HL-60/S4 treated with retinoic acid at 250 ng/mL for 4 days and 3 days (cell line): ENCODE measurements around the gene CD274.

Experiments used
- in situ Hi-C: fragments of 300-500 bp; cut with MboI; formaldehyde crosslinking; loops from 2 replicates; pipeline ENCODE4 v1.7.0; 2022; ENCODE audit warnings: low sequenced_read_pairs

CD274 gene

GRCh38 chr9:5437254-5438216, 12.8 kb upstream of the CD274 start, which contains the start of gene PLGRKT:
Gene PLGRKT (minus strand): TSS chr9:5437925. CDS start chr9:5431977, 5,948 bp downstream.
- in situ Hi-C loops, result loop anchor here (25.0 kb wide), 1 partner anchor 675 kb away; no protein-coding TSS in a partner anchor

- in situ Hi-C loops, result loop anchor here (25.0 kb wide), 1 partner anchor 676 kb away; no protein-coding TSS in a partner anchor
These were observed 11.8 kb upstream of the CD274 start for GRCh38 chr9:5438301-5439162.

- in situ Hi-C loops, result loop anchor here (10.0 to 25.0 kb wide), 2 partner anchors 154 to 678 kb away; no protein-coding TSS in a partner anchor
These were observed 9.9 kb upstream of the CD274 start for GRCh38 chr9:5440426-5440825.

GRCh38 chr9:5441043-5441442, 9.3 kb upstream of the CD274 start:
- in situ Hi-C loops, result loop anchor here (10.0 to 25.0 kb wide), 2 partner anchors 154 to 679 kb away; no protein-coding TSS in a partner anchor

GRCh38 chr9:5442400-5443011, 7.8 kb upstream of the CD274 start:
- in situ Hi-C loops, result loop anchor here (10.0 to 25.0 kb wide), 2 partner anchors 152 to 680 kb away; no protein-coding TSS in a partner anchor

- in situ Hi-C loops, result loop anchor here (10.0 to 25.0 kb wide), 2 partner anchors 151 to 682 kb away; no protein-coding TSS in a partner anchor
These were observed 6.5 kb upstream of the CD274 start for GRCh38 chr9:5443850-5444249.

GRCh38 chr9:5445096-5445495, 5.2 kb upstream of the CD274 start:
- in situ Hi-C loops, result loop anchor here (10.0 to 25.0 kb wide), 2 partner anchors 150 to 683 kb away; no protein-coding TSS in a partner anchor

GRCh38 chr9:5445886-5446285, 4.5 kb upstream of the CD274 start:
- in situ Hi-C loops, result loop anchor here (10.0 to 25.0 kb wide), 2 partner anchors 149 to 684 kb away; no protein-coding TSS in a partner anchor

- in situ Hi-C loops, result loop anchor here (10.0 to 25.0 kb wide), 2 partner anchors 148 to 684 kb away; no protein-coding TSS in a partner anchor
These were observed 3.7 kb upstream of the CD274 start for GRCh38 chr9:5446451-5447236.

GRCh38 chr9:5447337-5447736, 3.0 kb upstream of the CD274 start:
- in situ Hi-C loops, result loop anchor here (10.0 to 25.0 kb wide), 2 partner anchors 147 to 685 kb away; no protein-coding TSS in a partner anchor

GRCh38 chr9:5448016-5448415, 2.3 kb upstream of the CD274 start:
- in situ Hi-C loops, result loop anchor here (10.0 to 25.0 kb wide), 2 partner anchors 147 to 686 kb away; no protein-coding TSS in a partner anchor

- in situ Hi-C loops, result loop anchor here (10.0 to 25.0 kb wide), 2 partner anchors 146 to 686 kb away; no protein-coding TSS in a partner anchor
These were observed 1.6 kb upstream of the CD274 start for GRCh38 chr9:5448461-5449435.

- in situ Hi-C loops, result loop anchor here (10.0 to 25.0 kb wide), 2 partner anchors 145 to 687 kb away; no protein-coding TSS in a partner anchor
These were observed 602 bp upstream of the CD274 start for GRCh38 chr9:5449521-5450358.

GRCh38 chr9:5452286-5452609, 1.9 kb downstream of the CD274 start:
- in situ Hi-C loops, result no loop called here

GRCh38 chr9:5453004-5453403, 2.7 kb downstream of the CD274 start:
- in situ Hi-C loops, result no loop called here

GRCh38 chr9:5453673-5454072, 3.3 kb downstream of the CD274 start:
- in situ Hi-C loops, result no loop called here

- in situ Hi-C loops, result no loop called here
These were observed 4.8 kb downstream of the CD274 start for GRCh38 chr9:5455181-5455580.
